ENCODE data around the gene LNX1. TPM values are rescaled to one million over a fixed set of nuclear protein-coding genes. Genes with fewer than 3 reads are reported as not detected.

Gene LNX1
- total RNA-seq, 4 donors from 2014 or later, result 0.29 to 12.9 (median 8.8) TPM

GRCh38 chr4:53573696-53574095, 17.6 kb downstream of the LNX1 start:
- no peaks in the 10 kb centered on the region for H3K36me3 ChIP-seq
- H3K27ac ChIP-seq, result no peak overlapping the region
- H3K9me3 ChIP-seq, result no peaks in the 10 kb centered on the region
- intact Hi-C loops (cut with DNase I; ENCODE audit: low total_unique reads), result no loop called here
- peaks cover 0 to 4% of the 10 kb centered on the region in 2 donors for H3K4me1 ChIP-seq
- H3K4me3 ChIP-seq, result no peak overlapping the region
- no peaks in the 10 kb centered on the region for H3K27me3 ChIP-seq
- DNase-seq, result no peak
- TF ChIP-seq POLR2A (IDR thresholded peaks at IDR 0.05), result no peak
- no peak for TF ChIP-seq CTCF (IDR thresholded peaks at IDR 0.05)

DNA sequence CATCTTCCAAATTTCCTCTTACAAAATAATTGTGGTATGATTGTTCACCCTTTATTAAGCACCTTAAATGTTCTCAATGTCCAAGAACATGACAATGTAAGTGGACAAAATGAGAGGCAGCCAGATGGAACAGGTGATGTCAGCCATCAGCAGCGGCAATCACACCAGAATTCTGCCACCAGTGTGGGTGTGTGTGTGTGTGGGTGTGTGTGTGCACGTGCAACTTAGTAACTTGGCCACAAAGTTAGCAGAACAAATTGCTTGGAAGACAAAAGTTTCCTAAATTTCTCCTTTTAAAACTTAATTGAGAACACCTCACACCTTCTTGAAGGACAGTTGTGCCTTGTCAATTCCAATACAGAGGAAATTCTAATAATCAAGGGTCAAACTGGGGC, 18.7 kb downstream of the LNX1 start:
- DNase-seq, result no peak
- intact Hi-C loops (cut with DNase I; ENCODE audit: low total_unique reads), result no loop called here
- H3K27ac ChIP-seq, result no peak overlapping the region
- peaks cover 0 to 4% of the 10 kb centered on the region in 2 donors for H3K4me1 ChIP-seq
- no peaks in the 10 kb centered on the region for H3K9me3 ChIP-seq
- no peak for TF ChIP-seq CTCF (IDR thresholded peaks at IDR 0.05)
- TF ChIP-seq POLR2A (IDR thresholded peaks at IDR 0.05), result no peak
- H3K27me3 ChIP-seq, result no peaks in the 10 kb centered on the region
- no peaks in the 10 kb centered on the region for H3K36me3 ChIP-seq
- no peak overlapping the region for H3K4me3 ChIP-seq

DNA sequence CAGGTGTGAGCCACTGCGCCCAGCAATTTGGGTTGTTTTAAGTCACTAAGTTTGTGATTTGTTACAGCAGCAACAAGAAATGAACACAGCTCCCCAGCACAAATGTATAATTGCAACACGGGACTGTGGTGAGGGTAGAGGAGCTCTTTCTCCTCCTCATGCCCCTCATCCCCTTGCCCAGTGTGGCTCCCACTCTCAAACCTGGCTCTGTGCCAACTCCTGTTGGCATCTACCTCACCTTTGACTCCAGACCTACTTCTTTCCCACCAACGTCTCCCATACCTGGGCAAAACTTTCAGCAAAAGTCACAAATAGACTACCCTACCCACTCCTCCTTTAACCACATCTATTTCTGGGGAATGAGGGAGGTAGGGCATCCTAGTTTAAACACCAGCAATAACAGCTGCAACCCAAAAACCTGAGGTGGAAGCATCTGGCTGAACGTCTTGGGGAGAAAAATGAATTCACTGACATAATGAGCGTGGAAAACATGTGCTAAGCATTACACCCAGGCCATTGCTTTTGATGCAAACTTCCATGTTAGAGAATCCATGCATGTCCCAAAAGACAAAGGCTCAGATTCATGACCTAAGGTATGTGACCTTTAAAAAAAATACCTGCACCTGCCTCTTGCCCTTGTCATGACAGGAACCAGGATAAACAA, 19.2 kb downstream of the LNX1 start:
- Histone ChIP-seq H3K27ac (no peak overlapping the region), H3K9me3 (no peaks in the 10 kb centered on the region), H3K36me3 (no peaks in the 10 kb centered on the region), H3K4me1 (peaks cover 0 to 1% of the 10 kb centered on the region in 2 donors), H3K27me3 (no peaks in the 10 kb centered on the region), H3K4me3 (no peak overlapping the region)
- intact Hi-C loops (cut with DNase I; ENCODE audit: low total_unique reads), result no loop called here
- no peak for TF ChIP-seq POLR2A (IDR thresholded peaks at IDR 0.05)
- DNase-seq, result no peak

DNA sequence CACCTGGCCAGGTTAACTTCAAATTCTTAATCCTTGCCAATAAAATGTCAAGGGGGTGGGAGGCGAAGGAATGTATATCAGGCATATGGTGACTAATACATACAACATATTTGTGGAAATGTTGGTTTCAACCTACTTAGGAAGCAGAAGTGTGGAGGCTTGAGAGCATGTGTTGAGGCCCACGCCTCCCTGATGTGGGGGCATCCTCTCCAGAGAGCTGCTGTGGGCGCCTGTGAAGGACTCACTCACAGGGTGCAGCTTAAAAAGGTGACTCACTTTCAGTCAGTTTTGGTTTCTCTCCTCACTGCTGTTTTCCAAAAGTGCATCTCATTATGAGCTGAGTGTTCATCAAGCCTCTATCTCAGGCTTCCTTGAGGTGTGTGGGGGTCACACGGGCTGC, 27.5 kb downstream of the LNX1 start:
- Histone ChIP-seq H3K27me3 (no peaks in the 10 kb centered on the region), H3K36me3 (no peaks in the 10 kb centered on the region), H3K4me3 (no peak overlapping the region), H3K9me3 (no peaks in the 10 kb centered on the region), H3K27ac (no peak overlapping the region), H3K4me1 (no peaks in the 10 kb centered on the region)
- intact Hi-C loops (cut with DNase I; ENCODE audit: low total_unique reads), result no loop called here
- no peak for DNase-seq
- no peak for TF ChIP-seq POLR2A (IDR thresholded peaks at IDR 0.05)
- TF ChIP-seq CTCF (IDR thresholded peaks at IDR 0.05), result no peak

DNA sequence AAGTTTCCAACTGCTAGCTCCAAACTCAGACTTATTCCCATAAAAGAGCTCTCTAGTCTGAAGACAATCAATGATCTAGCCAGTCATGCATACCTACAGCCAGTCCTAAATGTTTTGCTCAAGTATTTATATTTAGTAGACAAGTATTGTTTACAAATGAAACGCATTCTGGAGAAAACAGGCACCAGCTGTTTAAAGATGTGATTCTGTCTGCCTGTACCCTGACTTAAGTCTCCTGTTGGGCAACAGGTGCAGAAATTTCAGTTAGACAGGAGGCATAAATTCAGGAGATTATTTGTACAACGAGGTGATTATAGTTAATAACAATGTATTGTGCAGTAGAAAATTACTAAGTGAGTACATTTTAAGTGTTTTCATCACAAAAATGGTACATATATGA, 28.9 kb downstream of the LNX1 start:
- Histone ChIP-seq H3K9me3 (no peaks in the 10 kb centered on the region), H3K4me1 (no peaks in the 10 kb centered on the region), H3K36me3 (no peaks in the 10 kb centered on the region), H3K27ac (no peak overlapping the region), H3K27me3 (no peaks in the 10 kb centered on the region), H3K4me3 (no peak overlapping the region)
- TF ChIP-seq CTCF (IDR thresholded peaks at IDR 0.05) (no peak), POLR2A (IDR thresholded peaks at IDR 0.05) (no peak)
- DNase-seq, result no peak
- intact Hi-C loops (cut with DNase I; ENCODE audit: low total_unique reads), result no loop called here
